Neural cell (in vitro differentiated cells): ENCODE measurements around the gene CSMD2.

Experiments
- EP300 ChIP-seq: fragments of 450-650 bp; conservative IDR thresholded peaks from 2 replicates; pipeline ENCODE4 v1.6.1; 2014; ENCODE audit warnings: antibody characterized with exemption, mild to moderate bottlenecking, moderate library complexity; ENCODE audit not compliant: poor library complexity, severe bottlenecking
- POLR2AphosphoS5 ChIP-seq: IDR thresholded peaks from 2 replicates; pipeline ENCODE4 v1.6.1; 2012
- RAD21 ChIP-seq: fragments of 450-650 bp; conservative IDR thresholded peaks from 2 replicates; pipeline ENCODE4 v1.6.1; 2014; ENCODE audit warnings: antibody characterized with exemption, mild to moderate bottlenecking, moderate library complexity
- TF ChIP-seq, protein P1 (sequence below): IDR thresholded peaks from 2 replicates; pipeline ENCODE4 v1.6.1; 2012; ENCODE audit warnings: borderline replicate concordance
- TF ChIP-seq, protein P2 (sequence below): fragments of 450-650 bp; IDR thresholded peaks from 2 replicates; pipeline ENCODE4 v1.5.1; 2014; ENCODE audit warnings: antibody characterized with exemption, mild to moderate bottlenecking, moderate library complexity; ENCODE audit not compliant: poor library complexity, severe bottlenecking

DNA sequence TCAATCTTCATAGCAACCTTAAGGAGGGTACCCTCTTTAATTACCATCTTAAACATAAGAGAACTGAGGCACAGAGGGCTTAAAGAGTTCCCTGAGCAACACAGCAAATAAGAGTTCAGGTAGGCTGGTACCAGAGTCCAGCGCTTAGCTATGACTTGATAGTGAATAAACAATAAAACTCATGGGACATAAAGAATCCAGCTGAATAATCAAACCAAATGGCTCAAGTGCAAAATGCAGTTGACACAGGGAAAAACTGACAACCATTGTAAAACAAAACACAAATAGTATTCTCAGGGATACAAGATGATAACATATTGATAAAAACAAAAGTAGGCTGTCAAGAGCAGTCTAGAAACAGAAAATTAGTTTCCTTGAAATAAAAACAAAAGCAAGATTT, 478.0 kb downstream of the CSMD2 start:
- TF ChIP-seq, protein P1, sequence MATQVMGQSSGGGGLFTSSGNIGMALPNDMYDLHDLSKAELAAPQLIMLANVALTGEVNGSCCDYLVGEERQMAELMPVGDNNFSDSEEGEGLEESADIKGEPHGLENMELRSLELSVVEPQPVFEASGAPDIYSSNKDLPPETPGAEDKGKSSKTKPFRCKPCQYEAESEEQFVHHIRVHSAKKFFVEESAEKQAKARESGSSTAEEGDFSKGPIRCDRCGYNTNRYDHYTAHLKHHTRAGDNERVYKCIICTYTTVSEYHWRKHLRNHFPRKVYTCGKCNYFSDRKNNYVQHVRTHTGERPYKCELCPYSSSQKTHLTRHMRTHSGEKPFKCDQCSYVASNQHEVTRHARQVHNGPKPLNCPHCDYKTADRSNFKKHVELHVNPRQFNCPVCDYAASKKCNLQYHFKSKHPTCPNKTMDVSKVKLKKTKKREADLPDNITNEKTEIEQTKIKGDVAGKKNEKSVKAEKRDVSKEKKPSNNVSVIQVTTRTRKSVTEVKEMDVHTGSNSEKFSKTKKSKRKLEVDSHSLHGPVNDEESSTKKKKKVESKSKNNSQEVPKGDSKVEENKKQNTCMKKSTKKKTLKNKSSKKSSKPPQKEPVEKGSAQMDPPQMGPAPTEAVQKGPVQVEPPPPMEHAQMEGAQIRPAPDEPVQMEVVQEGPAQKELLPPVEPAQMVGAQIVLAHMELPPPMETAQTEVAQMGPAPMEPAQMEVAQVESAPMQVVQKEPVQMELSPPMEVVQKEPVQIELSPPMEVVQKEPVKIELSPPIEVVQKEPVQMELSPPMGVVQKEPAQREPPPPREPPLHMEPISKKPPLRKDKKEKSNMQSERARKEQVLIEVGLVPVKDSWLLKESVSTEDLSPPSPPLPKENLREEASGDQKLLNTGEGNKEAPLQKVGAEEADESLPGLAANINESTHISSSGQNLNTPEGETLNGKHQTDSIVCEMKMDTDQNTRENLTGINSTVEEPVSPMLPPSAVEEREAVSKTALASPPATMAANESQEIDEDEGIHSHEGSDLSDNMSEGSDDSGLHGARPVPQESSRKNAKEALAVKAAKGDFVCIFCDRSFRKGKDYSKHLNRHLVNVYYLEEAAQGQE: no peak
- TF ChIP-seq, protein P2, sequence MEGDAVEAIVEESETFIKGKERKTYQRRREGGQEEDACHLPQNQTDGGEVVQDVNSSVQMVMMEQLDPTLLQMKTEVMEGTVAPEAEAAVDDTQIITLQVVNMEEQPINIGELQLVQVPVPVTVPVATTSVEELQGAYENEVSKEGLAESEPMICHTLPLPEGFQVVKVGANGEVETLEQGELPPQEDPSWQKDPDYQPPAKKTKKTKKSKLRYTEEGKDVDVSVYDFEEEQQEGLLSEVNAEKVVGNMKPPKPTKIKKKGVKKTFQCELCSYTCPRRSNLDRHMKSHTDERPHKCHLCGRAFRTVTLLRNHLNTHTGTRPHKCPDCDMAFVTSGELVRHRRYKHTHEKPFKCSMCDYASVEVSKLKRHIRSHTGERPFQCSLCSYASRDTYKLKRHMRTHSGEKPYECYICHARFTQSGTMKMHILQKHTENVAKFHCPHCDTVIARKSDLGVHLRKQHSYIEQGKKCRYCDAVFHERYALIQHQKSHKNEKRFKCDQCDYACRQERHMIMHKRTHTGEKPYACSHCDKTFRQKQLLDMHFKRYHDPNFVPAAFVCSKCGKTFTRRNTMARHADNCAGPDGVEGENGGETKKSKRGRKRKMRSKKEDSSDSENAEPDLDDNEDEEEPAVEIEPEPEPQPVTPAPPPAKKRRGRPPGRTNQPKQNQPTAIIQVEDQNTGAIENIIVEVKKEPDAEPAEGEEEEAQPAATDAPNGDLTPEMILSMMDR: no peak
- TF ChIP-seq EP300 (no peak), RAD21 (no peak), POLR2AphosphoS5 (no peak)
